Peyer's patch (tissue), 4 donors: ENCODE results near the gene DDX46. TPM values are rescaled to one million over a fixed set of nuclear protein-coding genes. Genes with fewer than 3 reads are reported as not detected.
"Not testable (repeated sequence)": the region's sequence is repeated elsewhere in the genome, so short reads cannot be mapped to it uniquely, and the experiment has no call there.

Experiments used
- DNase-seq, 3 donors: peaks; one replicate each; pipeline ENCODE4 v3.0.0-alpha.2; 2017 to 2019
- H3K27ac ChIP-seq, 4 donors: fragments of 200-600 bp; sonication (generic); one replicate each; pipeline ENCODE4 v1.5.1; 2016 to 2019
- H3K27me3 ChIP-seq, 2 donors: fragments of 200-600 bp; sonication (generic); one replicate each; pipeline ENCODE4 v1.5.1; 2019
- H3K36me3 ChIP-seq, 3 donors: fragments of 200-600 bp; sonication (generic); one replicate each; pipeline ENCODE4 v1.5.1; 2016 to 2019
- H3K4me1 ChIP-seq, 4 donors: fragments of 200-600 bp; sonication (generic); one replicate each; pipeline ENCODE4 v1.5.1; 2016 to 2019
- H3K4me3 ChIP-seq, 4 donors: fragments of 200-600 bp; sonication (generic); 1 replicate in 3 of 4; 2 replicates in 1 of 4; pipeline ENCODE4 v1.5.1; 2016 to 2019; ENCODE audit warnings: mild to moderate bottlenecking in 1 of 4
- H3K9me3 ChIP-seq, 4 donors: fragments of 200-600 bp; sonication (generic); one replicate each; pipeline ENCODE4 v1.5.1; 2016 to 2019; ENCODE audit warnings: mild to moderate bottlenecking in 1 of 4
- CTCF ChIP-seq, 6 experiments: fragments of 450-650 bp in 4 of 6; fragments of 200-600 bp in 2 of 6; sonication (generic) in 1 of 6; IDR thresholded peaks; one replicate each; pipeline ENCODE4 v1.5.1; 2017 to 2019; ENCODE audit warnings: antibody characterized with exemption in 6 of 6, mild to moderate bottlenecking in 3 of 6, moderate library complexity in 1 of 6
- POLR2A ChIP-seq, 2 donors: fragments of 450-650 bp; IDR thresholded peaks; one replicate each; pipeline ENCODE4 v1.5.1; 2017; ENCODE audit warnings: antibody characterized with exemption in 2 of 2, mild to moderate bottlenecking in 2 of 2, moderate library complexity in 2 of 2
- total RNA-seq, 4 donors: library from RNA; depleted of rRNA; stranded (reverse); fragments of >200 nt; gene quantifications; one replicate each; pipeline ENCODE4 v1.1.0, GENCODE V29; 2016

DDX46 gene
- total RNA-seq = 10 to 100 TPM; 27.0 to 59.4 (median 41.8) TPM

- TF ChIP-seq CTCF (IDR thresholded peaks at IDR 0.05) (peak; percentile 58 to 87 (median 74)), POLR2A (IDR thresholded peaks at IDR 0.05) (peak; percentile 63 to 78)
- H3K27me3 ChIP-seq = no peaks in the 10 kb centered on the region
- no peaks in the 10 kb centered on the region for H3K9me3 ChIP-seq
- peak within 1 kb of the TSS; percentile 72 to 98 (median 80) for H3K4me3 ChIP-seq
- H3K4me1 ChIP-seq = peaks cover 0 to 12% (median 4%) of the 10 kb centered on the region in 4 donors
- H3K36me3 ChIP-seq = peaks cover 0 to 2% (median 0%) of the 10 kb centered on the region in 3 donors
- peak within 1 kb of the TSS; percentile 65 to 82 (median 73) for H3K27ac ChIP-seq
- peak; percentile 91 to 98 (median 97) for DNase-seq
Measured at GRCh38 chr5:134758504-134759341, at the start of gene DDX46. TSS of gene DDX46 (plus strand) at chr5:134758779. CDS start at chr5:134758939, 160 bp downstream.

DNA sequence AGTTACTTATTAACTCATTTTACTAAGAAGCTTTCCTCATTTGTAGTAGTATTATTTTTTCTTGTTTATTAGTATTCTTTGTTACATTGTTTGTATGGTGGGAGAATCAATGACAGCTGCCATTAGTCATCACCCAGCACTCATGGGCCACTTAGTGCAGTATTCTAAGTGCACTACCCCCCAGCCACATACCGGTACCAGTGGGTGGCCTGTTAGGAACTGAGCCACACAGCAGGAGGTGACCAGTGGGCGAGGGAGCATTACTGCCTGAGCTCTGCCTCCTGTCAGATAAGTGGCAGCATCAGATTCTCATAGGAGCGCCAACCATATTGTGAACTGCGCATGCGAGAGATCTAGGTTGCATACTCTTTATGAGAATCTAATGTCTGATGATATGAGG lies 44.5 kb upstream of the DDX46 start:
- no peak for TF ChIP-seq POLR2A (IDR thresholded peaks at IDR 0.05)
- TF ChIP-seq CTCF (IDR thresholded peaks at IDR 0.05) = no peak
- Histone ChIP-seq H3K36me3 (peaks cover 0 to 97% (median 0%) of the 10 kb centered on the region in 3 donors), H3K27me3 (no peaks in the 10 kb centered on the region), H3K9me3 (no peaks in the 10 kb centered on the region), H3K27ac (no peak overlapping the region), H3K4me3 (no peak overlapping the region), H3K4me1 (no peaks in the 10 kb centered on the region)
- DNase-seq = no peak

- Histone ChIP-seq H3K27ac (no peak overlapping the region), H3K9me3 (no peaks in the 10 kb centered on the region), H3K4me1 (no peaks in the 10 kb centered on the region), H3K4me3 (no peak overlapping the region), H3K36me3 (peaks cover 0 to 97% (median 0%) of the 10 kb centered on the region in 3 donors), H3K27me3 (no peaks in the 10 kb centered on the region)
- TF ChIP-seq POLR2A (IDR thresholded peaks at IDR 0.05) (no peak), CTCF (IDR thresholded peaks at IDR 0.05) (no peak)
- DNase-seq = no peak
Measured at GRCh38 chr5:134714541-134714940, 44.0 kb upstream of the DDX46 start.

- not testable (repeated sequence) for H3K27ac ChIP-seq, H3K9me3 ChIP-seq, H3K4me3 ChIP-seq, H3K27me3 ChIP-seq, DNase-seq, H3K4me1 ChIP-seq
- H3K36me3 ChIP-seq = peaks cover 0 to 97% (median 0%) of the 10 kb centered on the region in 3 donors
Measured at GRCh38 chr5:134715466-134715865, 43.1 kb upstream of the DDX46 start.

DNA sequence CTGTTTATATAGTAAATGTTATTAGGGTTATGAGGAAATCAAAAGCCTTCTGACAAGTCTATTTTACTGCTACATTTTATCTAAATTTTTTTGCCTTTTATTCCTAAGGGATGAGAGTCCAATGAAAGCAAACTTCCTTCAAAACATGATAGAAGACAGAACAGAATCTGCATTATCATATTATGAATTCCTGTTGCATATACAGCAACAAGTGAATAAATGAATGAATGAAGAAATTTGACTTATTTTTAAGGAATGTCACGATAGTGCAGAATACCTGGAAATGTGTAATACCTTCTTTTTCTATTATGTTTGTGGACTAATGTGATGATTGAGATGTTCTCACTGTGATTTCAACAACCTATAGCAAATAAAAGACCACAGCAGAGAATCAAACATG lies 33.7 kb upstream of the DDX46 start:
- TF ChIP-seq CTCF (IDR thresholded peaks at IDR 0.05) (no peak), POLR2A (IDR thresholded peaks at IDR 0.05) (no peak)
- no peak for DNase-seq
- no peaks in the 10 kb centered on the region for H3K4me1 ChIP-seq
- H3K27ac ChIP-seq = no peak overlapping the region
- H3K9me3 ChIP-seq = no peaks in the 10 kb centered on the region
- no peaks in the 10 kb centered on the region for H3K27me3 ChIP-seq
- H3K4me3 ChIP-seq = no peak overlapping the region
- H3K36me3 ChIP-seq = peaks cover 0 to 52% (median 0%) of the 10 kb centered on the region in 3 donors

- no peak for TF ChIP-seq POLR2A (IDR thresholded peaks at IDR 0.05)
- TF ChIP-seq CTCF (IDR thresholded peaks at IDR 0.05) = no peak
- no peaks in the 10 kb centered on the region for H3K9me3 ChIP-seq
- peaks cover 0 to 11% (median 0%) of the 10 kb centered on the region in 4 donors for H3K4me1 ChIP-seq
- DNase-seq = no peak
- H3K36me3 ChIP-seq = no peaks in the 10 kb centered on the region
- H3K27me3 ChIP-seq = no peaks in the 10 kb centered on the region
- H3K27ac ChIP-seq = no peak overlapping the region
- no peak overlapping the region for H3K4me3 ChIP-seq
Measured at GRCh38 chr5:134732819-134733218, 25.8 kb upstream of the DDX46 start.
